ENCODE data around the gene ACOT11.

Gene ACOT11

GRCh38 chr1:54652168-54652567, 104.1 kb downstream of the ACOT11 start:
- no peak for DNase-seq

DNA sequence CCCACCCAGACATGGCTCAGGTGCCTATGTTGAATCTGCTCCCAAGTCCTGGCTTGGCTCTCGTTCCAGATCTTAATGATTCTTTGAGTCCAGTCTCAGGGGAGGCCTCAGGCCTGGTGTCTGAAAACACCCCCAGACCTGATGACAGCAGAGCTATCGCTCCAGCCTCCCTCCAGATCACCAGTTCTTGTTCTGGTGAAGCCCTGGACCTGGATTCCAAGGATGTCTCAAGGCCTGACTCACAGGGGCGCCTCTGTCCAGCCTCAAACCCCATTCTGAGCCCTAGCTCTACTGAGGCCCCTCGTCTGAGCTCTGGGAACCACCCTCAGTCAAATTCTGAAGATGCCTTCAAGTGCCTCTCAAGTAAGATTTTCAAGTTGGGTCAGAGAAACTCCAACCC, 105.0 kb downstream of the ACOT11 start:
- no peak for DNase-seq

- no peak for DNase-seq
Measured at GRCh38 chr1:54658164-54658913, 110.3 kb downstream of the ACOT11 start.

All from activated naive CD4-positive, alpha-beta T cell (primary cell).